T-cell (primary cell): ENCODE results near the gene HOXB1. TPM values are rescaled to one million over a fixed set of nuclear protein-coding genes. Genes with fewer than 3 reads are reported as not detected.
A peak's percentile ranks its signal among the peaks of the same experiment; 100 is the strongest.

ENCODE experiments used
- ATAC-seq, 4 experiments: fragments of 200-7000 bp in 3 of 4; fragments of 150-1000 bp in 1 of 4; cut with Tn5 transposase; replicated peaks in 1 of 4; 1 replicate in 3 of 4; 2 replicates in 1 of 4; pipeline ENCODE4 v1.10.0; 2021; ENCODE audit warnings: moderate library complexity in 3 of 4, mild to moderate bottlenecking in 2 of 4, moderate number of reproducible peaks in 1 of 4
- CTCF ChIA-PET, 2 donors: fragments of 300-600 bp; sonication (Branson Sonifier 250); formaldehyde crosslinking; loops; one replicate each; lab custom pipeline; 2022; ENCODE audit warnings: antibody characterized with exemption in 2 of 2; lab: Charles Lee
- POLR2A ChIA-PET, 2 donors: fragments of 300-600 bp; sonication (Branson Sonifier 250); formaldehyde crosslinking; loops; one replicate each; lab custom pipeline; 2022; ENCODE audit warnings: antibody characterized with exemption in 2 of 2; lab: Charles Lee
- DNase-seq, 35 experiments: peaks; one replicate each; pipeline versions ENCODE4 v3.0.0 to v3.0.0-alpha.2; 2013 to 2023
- H3K27ac ChIP-seq: one replicate; pipeline ENCODE4 v1.5.1; 2013; ENCODE audit warnings: low read length
- H3K27me3 ChIP-seq, 2 experiments: replicated peaks in 1 of 2; 1 replicate in 1 of 2; 2 replicates in 1 of 2; pipeline versions ENCODE4 v1.6.1 to v1.7.0; 2013; ENCODE audit warnings: low read length in 1 of 2, mixed read lengths in 1 of 2; ENCODE audit not compliant: control insufficient read depth in 2 of 2, insufficient read depth in 2 of 2; ENCODE audit errors: extremely low read depth in 1 of 2
- H3K36me3 ChIP-seq, 2 donors: 1 replicate in 1 of 2; 2 replicates in 1 of 2; pipeline versions ENCODE4 v1.6.1 to v1.7.0; 2013; ENCODE audit warnings: low read length in 1 of 2; ENCODE audit not compliant: control insufficient read depth in 2 of 2, insufficient read depth in 1 of 2; ENCODE audit errors: extremely low read depth in 1 of 2
- H3K4me1 ChIP-seq, 2 experiments: 1 replicate in 1 of 2; 2 replicates in 1 of 2; pipeline versions ENCODE4 v1.6.1 to v1.7.0; 2013; ENCODE audit warnings: low read length in 2 of 2, mixed read lengths in 1 of 2; ENCODE audit not compliant: insufficient read depth in 2 of 2, control insufficient read depth in 1 of 2; ENCODE audit errors: extremely low read depth in 1 of 2
- H3K4me3 ChIP-seq, 2 donors: 1 replicate in 1 of 2; 2 replicates in 1 of 2; pipeline versions ENCODE4 v1.5.1 to v1.7.0; 2013; ENCODE audit warnings: mild to moderate bottlenecking in 2 of 2, low read length in 1 of 2, moderate library complexity in 1 of 2; ENCODE audit not compliant: control insufficient read depth in 1 of 2; ENCODE audit errors: extremely low read depth in 1 of 2
- H3K9me3 ChIP-seq: 2 replicates; pipeline ENCODE4 v1.7.0; 2013
- H3K27ac Mint-ChIP-seq, 2 donors: one replicate each; pipeline ENCODE4 v1.8.0; 2020 to 2021; ENCODE audit warnings: mild to moderate bottlenecking in 2 of 2, mixed read lengths in 2 of 2
- H3K27me3 Mint-ChIP-seq, 2 donors: one replicate each; pipeline ENCODE4 v1.8.0; 2021 to 2022; ENCODE audit warnings: mixed read lengths in 2 of 2
- H3K36me3 Mint-ChIP-seq: one replicate; pipeline ENCODE4 v1.8.0; 2021; ENCODE audit warnings: mixed read lengths
- H3K4me1 Mint-ChIP-seq, 3 donors: one replicate each; pipeline ENCODE4 v1.8.0; 2020 to 2022; ENCODE audit warnings: mixed read lengths in 3 of 3, mild to moderate bottlenecking in 1 of 3
- H3K4me3 Mint-ChIP-seq, 3 donors: one replicate each; pipeline ENCODE4 v1.8.0; 2020 to 2022; ENCODE audit warnings: mild to moderate bottlenecking in 3 of 3, mixed read lengths in 3 of 3, moderate library complexity in 3 of 3
- H3K9me3 Mint-ChIP-seq, 3 donors: one replicate each; pipeline ENCODE4 v1.8.0; 2020 to 2022; ENCODE audit warnings: mixed read lengths in 3 of 3
- WGBS: methylation state at CpG from one replicate; pipeline ENCODE4 v1.1.5; 2013; ENCODE audit warnings: missing lambda C conversion rate; ENCODE audit not compliant: insufficient coverage; 5-methylcytosine and 5-hydroxymethylcytosine counted together
- total RNA-seq, 35 experiments: library from RNA in 6 of 35; stranded (reverse) in 6 of 35; fragments of 120-200 nt in 1 of 35; gene quantifications; one replicate each; pipeline versions ENCODE4 v1.2.1 to v1.2.4 and lab custom pipeline; 2013 to 2026

The HOXB1 gene
- total RNA-seq, 5 donors from 2014 or later (not counting 1 experiment from before 2014, with no cell fraction given) = not detected

DNA sequence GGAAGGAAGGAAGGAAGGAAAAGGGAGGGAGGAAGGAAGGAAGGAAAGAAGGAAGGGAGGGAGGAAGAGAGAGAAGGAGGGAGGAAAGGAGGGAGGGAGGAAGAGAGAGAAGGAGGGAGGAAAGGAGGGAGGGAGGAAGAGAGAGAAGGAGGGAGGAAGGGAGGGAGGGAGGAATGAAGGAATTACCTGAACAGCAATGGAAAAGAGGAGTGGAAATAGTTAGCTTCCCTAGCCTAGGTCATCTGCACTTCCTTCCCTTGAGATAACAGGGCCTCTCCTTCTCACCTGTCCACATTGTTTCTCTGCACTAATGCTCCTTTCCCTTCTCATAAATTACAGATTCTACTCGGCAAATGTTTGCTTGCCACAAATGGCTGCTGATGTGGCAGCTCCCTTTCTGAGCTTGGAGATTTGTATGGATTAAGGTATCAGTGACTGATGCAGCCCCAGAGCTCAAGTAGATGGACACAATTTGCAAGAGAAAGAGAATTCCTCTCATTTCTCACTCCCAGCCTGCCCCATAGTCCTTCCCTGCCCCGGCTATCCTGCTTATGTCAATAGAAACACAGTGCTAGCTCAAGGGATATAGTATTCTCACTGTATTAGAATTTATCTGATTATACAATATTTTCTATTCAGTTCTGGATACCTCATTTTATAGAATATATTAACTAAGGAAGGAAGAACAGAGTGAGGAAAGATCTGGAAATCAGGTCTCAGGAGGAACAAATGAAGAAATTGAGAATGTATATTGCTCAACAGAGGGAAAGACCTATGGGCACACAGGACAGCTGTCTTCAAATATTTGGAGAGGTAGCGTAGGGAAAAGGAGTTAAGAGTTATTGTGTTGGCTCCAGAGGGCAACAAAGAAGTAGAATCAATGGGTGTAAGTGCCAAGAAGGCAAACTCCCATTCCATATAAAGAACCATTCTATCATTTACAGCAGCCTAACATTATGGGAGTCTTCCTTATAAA is 14.6 kb downstream of the HOXB1 start:
- Mint-ChIP-seq H3K27me3 (peaks cover 16 to 26% of the 10 kb centered on the region in 2 donors), H3K27ac (no peak overlapping the region), H3K9me3 (no peaks in the 10 kb centered on the region), H3K36me3 (no peaks in the 10 kb centered on the region), H3K4me3 (no peak overlapping the region), H3K4me1 (peaks cover 11 to 34% (median 26%) of the 10 kb centered on the region in 3 donors)
- CTCF ChIA-PET = interaction anchor here (0.6 to 0.9 kb wide), 4 partner anchors 15 to 109 kb away, joined by 4 to 8 read pairs (median 6); no protein-coding TSS in a partner anchor
- Histone ChIP-seq H3K27me3 (peaks cover 0 to 25% of the 10 kb centered on the region in 2 experiments), H3K9me3 (no peaks in the 10 kb centered on the region), H3K4me3 (no peak overlapping the region), H3K36me3 (no peaks in the 10 kb centered on the region), H3K27ac (no peak overlapping the region), H3K4me1 (peaks cover 0 to 9% of the 10 kb centered on the region in 2 experiments)
- no peak for DNase-seq
- POLR2A ChIA-PET = interaction anchor here in 1 of 2 donors (0.6 kb wide), 2 partner anchors 24 to 42 kb away, joined by 3 to 4 read pairs; no protein-coding TSS in a partner anchor
- ATAC-seq = no peak
- no CpG with 5 or more reads among the region's 3 CpGs for WGBS

GRCh38 chr17:48514477-48514876 is 16.3 kb downstream of the HOXB1 start:
- DNase-seq (no peak), ATAC-seq (no peak)
- Mint-ChIP-seq H3K9me3 (no peaks in the 10 kb centered on the region), H3K27me3 (peaks cover 9 to 17% of the 10 kb centered on the region in 2 donors), H3K4me1 (peaks cover 18 to 42% (median 35%) of the 10 kb centered on the region in 3 donors), H3K27ac (no peak overlapping the region), H3K4me3 (no peak overlapping the region), H3K36me3 (no peaks in the 10 kb centered on the region)
- ChIA-PET POLR2A (interaction anchor here in 1 of 2 donors (0.6 kb wide), 1 partner anchor 19 kb away, joined by 3 read pairs; no protein-coding TSS in a partner anchor), CTCF (no interaction called here)
- peaks cover 0 to 10% of the 10 kb centered on the region in 2 experiments for H3K4me1 ChIP-seq
- no peak overlapping the region for H3K4me3 ChIP-seq
- no CpG with 5 or more reads among the region's 2 CpGs for WGBS
- H3K27ac ChIP-seq = no peak overlapping the region
- no peaks in the 10 kb centered on the region for H3K36me3 ChIP-seq
- H3K27me3 ChIP-seq = peaks cover 0 to 25% of the 10 kb centered on the region in 2 experiments
- no peaks in the 10 kb centered on the region for H3K9me3 ChIP-seq

DNA sequence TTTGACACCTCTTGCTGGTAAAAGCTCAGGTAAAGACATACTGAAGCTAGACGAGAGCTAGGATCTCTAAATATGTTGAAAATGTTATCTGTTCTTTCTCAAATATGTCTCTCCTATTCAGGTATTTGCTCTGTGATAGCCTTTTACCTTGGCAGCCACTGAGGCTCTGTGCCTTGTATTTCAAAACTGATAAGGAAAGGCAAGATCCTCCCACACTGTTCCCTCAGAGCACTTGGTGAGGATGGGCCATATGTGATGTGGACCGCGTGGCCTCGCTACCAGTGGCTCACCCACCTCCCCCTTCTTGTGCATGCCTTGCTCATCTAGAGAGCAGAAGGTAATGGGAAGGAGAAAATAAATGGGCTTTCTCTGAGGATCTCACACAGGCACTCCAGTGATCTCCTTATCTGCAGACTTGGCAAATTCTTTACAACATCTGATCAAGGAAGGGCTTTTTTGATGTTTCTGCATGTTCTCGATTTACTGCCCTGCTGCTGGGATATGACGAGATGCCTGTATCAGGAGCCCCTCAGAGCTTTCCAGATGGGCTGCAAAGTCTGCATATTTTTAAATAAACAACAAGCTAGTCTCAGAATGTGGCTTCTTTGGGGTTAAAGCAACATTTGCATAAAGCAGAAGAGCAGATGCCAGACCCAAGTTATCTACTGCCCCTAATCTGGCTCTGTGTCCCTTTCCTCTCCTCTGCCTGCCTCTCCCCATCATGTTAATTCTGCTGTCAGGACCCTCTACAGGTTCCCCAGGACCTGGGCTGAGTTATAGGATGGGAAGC is 16.9 kb downstream of the HOXB1 start:
- Histone ChIP-seq H3K27ac (no peak overlapping the region), H3K36me3 (no peaks in the 10 kb centered on the region), H3K4me1 (peaks cover 0 to 10% of the 10 kb centered on the region in 2 experiments), H3K27me3 (peaks cover 0 to 24% of the 10 kb centered on the region in 2 experiments), H3K4me3 (no peak overlapping the region), H3K9me3 (no peaks in the 10 kb centered on the region)
- Mint-ChIP-seq H3K36me3 (no peaks in the 10 kb centered on the region), H3K4me3 (peak overlapping the region in 1 of 3 donors; percentile 76), H3K9me3 (no peaks in the 10 kb centered on the region), H3K4me1 (peaks cover 18 to 42% (median 35%) of the 10 kb centered on the region in 3 donors), H3K27me3 (peaks cover 7 to 17% of the 10 kb centered on the region in 2 donors), H3K27ac (no peak overlapping the region)
- ATAC-seq (no peak), DNase-seq (no peak)
- ChIA-PET CTCF (interaction anchor here in 1 of 2 donors (0.7 to 1.1 kb wide), 3 partner anchors 35 to 168 kb away, joined by 3 to 5 read pairs (median 5); no protein-coding TSS in a partner anchor), POLR2A (no interaction called here)
- WGBS = 92% methylated on average over 2 of the region's 6 CpGs

DNA sequence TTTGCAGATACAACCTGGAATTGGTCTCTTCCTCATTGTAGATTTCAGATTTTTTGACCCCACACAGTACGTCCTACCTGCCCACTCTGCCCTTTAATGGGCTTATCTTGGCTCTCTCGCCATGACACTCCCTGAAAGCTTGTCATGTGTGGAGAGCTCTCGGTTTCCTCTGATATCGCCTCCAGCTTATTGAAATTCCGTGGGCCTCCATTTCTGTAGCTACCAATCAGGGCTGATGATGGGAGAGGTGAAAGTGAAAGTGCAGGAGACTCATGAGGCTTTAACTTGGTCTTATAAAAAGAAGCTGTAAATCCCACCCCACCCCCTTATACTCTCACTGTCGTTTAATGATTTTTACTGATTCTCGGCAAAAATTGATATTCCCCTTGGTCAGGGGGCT is 17.7 kb downstream of the HOXB1 start:
- Mint-ChIP-seq H3K36me3 (no peaks in the 10 kb centered on the region), H3K4me1 (peaks cover 18 to 45% (median 35%) of the 10 kb centered on the region in 3 donors), H3K27me3 (peaks cover 7 to 24% of the 10 kb centered on the region in 2 donors), H3K4me3 (peak overlapping the region; percentile 67 to 76 (median 68)), H3K27ac (peak overlapping the region; percentile 68 to 85), H3K9me3 (no peaks in the 10 kb centered on the region)
- peaks cover 0 to 10% of the 10 kb centered on the region in 2 experiments for H3K4me1 ChIP-seq
- peak in 2 of 4 experiments; percentile 18 to 74 for ATAC-seq
- H3K36me3 ChIP-seq = no peaks in the 10 kb centered on the region
- peak in 4 of 35 experiments; percentile 11 to 48 (median 22) for DNase-seq
- CTCF ChIA-PET = interaction anchor here in 1 of 2 donors (0.6 to 1.1 kb wide), 4 partner anchors 36 to 857 kb away, joined by 3 to 7 read pairs (median 5); no protein-coding TSS in a partner anchor
- POLR2A ChIA-PET = interaction anchor here in 1 of 2 donors (0.6 kb wide), 1 partner anchor 680 kb away, joined by 3 read pairs; no protein-coding TSS in a partner anchor
- H3K27me3 ChIP-seq = peaks cover 0 to 20% of the 10 kb centered on the region in 2 experiments
- WGBS = no CpG with 5 or more reads among the region's 7 CpGs
- no peak overlapping the region for H3K27ac ChIP-seq
- H3K9me3 ChIP-seq = no peaks in the 10 kb centered on the region
- no peak overlapping the region for H3K4me3 ChIP-seq

GRCh38 chr17:48510761-48511604 is 19.8 kb downstream of the HOXB1 start:
- H3K4me3 Mint-ChIP-seq = peak overlapping the region in 2 of 3 donors; percentile 9 to 21
- Histone ChIP-seq H3K27me3 (peaks cover 0 to 15% of the 10 kb centered on the region in 2 experiments), H3K4me3 (no peak overlapping the region), H3K9me3 (no peaks in the 10 kb centered on the region), H3K4me1 (peaks cover 0 to 15% of the 10 kb centered on the region in 2 experiments), H3K36me3 (no peaks in the 10 kb centered on the region), H3K27ac (peak overlapping the region; percentile 20)
- WGBS = no CpG with 5 or more reads among the region's 7 CpGs
- ChIA-PET POLR2A (interaction anchor here in 1 of 2 donors (0.6 to 1.2 kb wide), 5 partner anchors 9 to 151 kb away, joined by 3 to 7 read pairs (median 3); no protein-coding TSS in a partner anchor), CTCF (interaction anchor here in 1 of 2 donors (0.6 to 0.7 kb wide), 7 partner anchors 70 to 168 kb away, joined by 3 to 5 read pairs (median 4); partner anchors contain the start of gene HOXB9)
- H3K36me3 Mint-ChIP-seq = no peaks in the 10 kb centered on the region
- H3K4me1 Mint-ChIP-seq = peaks cover 18 to 51% (median 37%) of the 10 kb centered on the region in 3 donors
- DNase-seq (peak in 11 of 35 experiments; percentile 5 to 50 (median 11)), ATAC-seq (peak; percentile 76 to 88 (median 82))
- peaks cover 6 to 24% of the 10 kb centered on the region in 2 donors for H3K27me3 Mint-ChIP-seq
- peak overlapping the region; percentile 55 to 91 for H3K27ac Mint-ChIP-seq
- H3K9me3 Mint-ChIP-seq = no peaks in the 10 kb centered on the region
